Measurements from ENCODE around the gene MRPS33.

- TF ChIP-seq CTCF (IDR thresholded peaks at IDR 0.05 in 4 of 5, conservative IDR thresholded peaks at IDR 0.05 in 1 of 5) (no peak), POLR2A (IDR thresholded peaks at IDR 0.05) (no peak)
Measured at GRCh38 chr7:140982508-140982907, 32.2 kb downstream of the MRPS33 start.
